Measurements from ENCODE around the gene FOXA3. TPM values are rescaled to one million over a fixed set of nuclear protein-coding genes. Genes with fewer than 3 reads are reported as not detected.

Gene FOXA3
- polyA plus RNA-seq, 3 donors from 2014 or later: not detected

DNA sequence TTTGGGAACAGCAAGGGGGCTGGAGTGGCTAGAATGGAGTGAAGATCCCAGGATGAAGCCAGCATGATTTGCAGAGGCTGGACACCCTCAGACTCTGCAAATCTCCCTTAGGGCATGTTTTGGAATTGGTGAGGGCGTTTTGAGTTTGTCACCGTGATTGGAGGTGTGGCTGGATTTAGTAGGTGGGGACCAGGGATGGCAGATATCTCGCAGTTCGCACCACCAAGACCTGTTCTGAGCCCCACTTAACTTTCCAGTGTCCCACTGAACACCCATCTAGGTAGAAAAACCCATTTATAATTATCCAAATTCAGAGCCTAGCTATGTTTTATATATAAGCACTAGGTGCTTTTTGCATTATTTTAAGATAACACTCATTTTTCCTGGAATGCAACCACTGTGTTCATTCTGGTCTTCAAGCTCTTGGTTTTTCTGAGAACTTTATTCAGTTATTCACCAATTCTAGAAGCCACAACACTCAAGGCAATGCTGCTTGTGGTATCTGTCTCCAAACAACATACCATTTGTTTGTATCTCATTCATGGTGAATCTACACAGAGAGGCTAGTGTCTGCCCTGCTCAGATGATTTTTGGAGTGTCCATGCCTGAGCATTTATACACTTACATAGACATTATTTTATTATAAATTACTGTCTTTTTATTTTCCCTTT, 53.4 kb downstream of the FOXA3 start:
- H3K36me3 Mint-ChIP-seq: no peaks in the 10 kb centered on the region
- peaks cover 10 to 22% (median 21%) of the 10 kb centered on the region in 3 donors for H3K27me3 Mint-ChIP-seq (ENCODE audit: low read depth in 3 of 3)
- H3K9me3 Mint-ChIP-seq: no peaks in the 10 kb centered on the region
- no peak overlapping the region for H3K4me3 Mint-ChIP-seq
- no peak for DNase-seq
- H3K4me1 Mint-ChIP-seq: no peaks in the 10 kb centered on the region
- H3K27ac Mint-ChIP-seq: no peak overlapping the region

DNA sequence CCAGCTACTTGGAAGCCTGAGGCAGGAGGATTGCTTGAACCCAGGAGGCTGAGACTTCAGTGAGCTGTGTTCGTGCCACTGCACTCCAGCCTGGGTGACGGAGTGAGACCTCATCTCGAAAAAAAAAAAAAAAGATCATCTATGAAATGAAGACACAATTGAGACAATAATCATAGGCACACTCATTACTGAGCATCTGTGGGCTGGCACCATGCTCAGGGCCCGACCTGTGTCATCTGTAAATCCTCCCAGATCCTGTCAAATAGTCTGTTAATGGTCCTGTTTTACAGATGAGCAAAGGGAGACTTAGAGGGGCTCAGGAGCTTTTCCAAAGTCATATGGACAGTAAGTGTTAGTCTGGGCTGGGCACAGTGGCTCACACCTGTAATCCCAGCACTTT, 54.6 kb downstream of the FOXA3 start:
- no peaks in the 10 kb centered on the region for H3K9me3 Mint-ChIP-seq
- H3K4me3 Mint-ChIP-seq: no peak overlapping the region
- no peak overlapping the region for H3K27ac Mint-ChIP-seq
- no peaks in the 10 kb centered on the region for H3K4me1 Mint-ChIP-seq
- no peak for DNase-seq
- H3K36me3 Mint-ChIP-seq: no peaks in the 10 kb centered on the region
- H3K27me3 Mint-ChIP-seq (ENCODE audit: low read depth in 3 of 3): peaks cover 10 to 19% (median 15%) of the 10 kb centered on the region in 3 donors

DNA sequence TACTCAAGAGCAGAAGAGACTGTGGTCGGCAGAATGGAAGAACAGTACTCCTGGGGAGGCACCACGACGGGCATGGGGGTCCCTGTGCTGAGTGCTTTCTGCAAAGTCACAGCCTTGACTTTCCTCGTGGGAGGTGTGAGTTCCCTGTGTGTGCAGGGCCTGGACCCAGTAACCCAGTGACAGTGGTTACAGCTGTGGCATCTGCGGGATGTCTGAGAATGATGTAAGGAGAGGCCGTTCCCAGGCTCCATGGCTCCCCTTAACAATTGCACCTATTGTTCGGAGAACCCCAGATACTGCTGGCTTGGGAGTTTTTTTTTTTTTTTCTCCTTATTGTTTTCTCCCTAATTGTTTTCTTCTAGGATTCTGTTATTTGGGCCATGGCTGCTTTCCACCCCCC, 55.6 kb downstream of the FOXA3 start:
- DNase-seq: no peak
- Mint-ChIP-seq H3K4me1 (no peaks in the 10 kb centered on the region), H3K9me3 (no peaks in the 10 kb centered on the region), H3K27me3 (ENCODE audit: low read depth in 3 of 3) (peaks cover 12 to 18% (median 15%) of the 10 kb centered on the region in 3 donors), H3K27ac (no peak overlapping the region), H3K4me3 (no peak overlapping the region), H3K36me3 (no peaks in the 10 kb centered on the region)

DNA sequence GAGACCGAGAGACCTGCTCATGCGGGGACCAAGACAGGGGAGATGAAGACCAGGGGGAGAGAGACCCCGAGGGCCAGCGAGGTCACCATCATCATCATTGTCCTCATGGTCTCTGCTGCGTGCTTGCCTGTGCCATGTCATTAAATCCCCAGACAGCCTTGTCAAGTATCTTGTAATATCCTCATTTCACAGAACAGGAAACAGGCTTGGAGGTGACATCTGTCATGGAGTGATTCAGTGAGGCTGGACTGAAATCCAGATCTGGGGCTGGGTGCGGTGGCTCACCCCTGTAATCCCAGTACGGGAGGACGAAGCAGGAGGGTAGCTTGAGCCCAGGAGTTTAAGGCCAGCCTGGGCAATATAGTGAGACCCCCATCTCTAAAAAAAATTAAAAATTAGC, 56.3 kb downstream of the FOXA3 start:
- Mint-ChIP-seq H3K4me1 (no peaks in the 10 kb centered on the region), H3K27me3 (ENCODE audit: low read depth in 3 of 3) (peaks cover 12 to 18% (median 13%) of the 10 kb centered on the region in 3 donors), H3K9me3 (no peaks in the 10 kb centered on the region), H3K36me3 (no peaks in the 10 kb centered on the region), H3K4me3 (no peak overlapping the region), H3K27ac (no peak overlapping the region)
- DNase-seq: no peak

DNA sequence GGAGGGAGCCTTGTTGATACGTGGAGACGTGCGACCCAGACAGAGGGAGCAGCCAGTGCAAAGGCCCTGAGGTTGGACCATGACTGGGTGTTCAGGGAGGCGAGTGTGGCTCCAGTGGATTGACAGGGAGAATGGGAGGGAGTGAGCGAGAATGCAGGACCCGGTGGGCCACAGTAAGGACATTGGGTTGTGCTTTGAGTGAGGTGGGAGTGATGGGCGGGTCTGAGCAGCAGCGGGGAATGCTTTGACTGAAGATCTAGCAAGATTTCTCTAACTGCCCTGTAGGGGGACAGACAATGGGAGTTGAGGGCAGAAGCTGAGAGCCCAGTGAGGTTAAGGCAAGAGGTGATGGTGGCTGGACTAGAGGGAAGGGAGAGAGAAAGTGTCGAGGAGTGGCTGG, 58.2 kb downstream of the FOXA3 start:
- peak in 2 of 3 donors; percentile 29 to 37 for DNase-seq
- Mint-ChIP-seq H3K27ac (no peak overlapping the region), H3K9me3 (no peaks in the 10 kb centered on the region), H3K27me3 (ENCODE audit: low read depth in 3 of 3) (peaks cover 10 to 15% (median 13%) of the 10 kb centered on the region in 3 donors), H3K4me3 (no peak overlapping the region), H3K4me1 (peaks cover 2 to 4% of the 10 kb centered on the region in 2 donors), H3K36me3 (no peaks in the 10 kb centered on the region)

Other genes with a start within 250 kb of the FOXA3 start
- 10 to 100 TPM; 11.9 to 24.7 (median 14.2) TPM for gene EML2, start 224.9 kb upstream of the FOXA3 start, polyA plus RNA-seq
- under 1 TPM in 2 of 3 donors, not detected in 1; 0.18 to 0.34 TPM for gene GIPR, start 196.1 kb upstream of the FOXA3 start, polyA plus RNA-seq
- 1,000 to 10,000 TPM in 2 of 3 donors, 100 to 1,000 TPM in 1; 754 to 1,123 (median 1,001) TPM for gene SNRPD2, start 172.4 kb upstream of the FOXA3 start, polyA plus RNA-seq
- gene QPCTL, start 171.7 kb upstream of the FOXA3 start, polyA plus RNA-seq: 1 to 10 TPM in 2 of 3 donors, not detected in 1; 1.8 to 2.9 TPM
- gene FBXO46, start 133.4 kb upstream of the FOXA3 start, polyA plus RNA-seq: 10 to 100 TPM in 1 of 3 donors, 1 to 10 TPM in 2; 5.9 to 15.6 (median 7.5) TPM
- gene MEIOSIN, start 130.9 kb upstream of the FOXA3 start, polyA plus RNA-seq: not detected
- gene SIX5, start 95.1 kb upstream of the FOXA3 start, polyA plus RNA-seq: under 1 TPM in 2 of 3 donors, not detected in 1; 0.10 to 0.35 TPM
- 1 to 10 TPM in 2 of 3 donors, under 1 TPM in 1; 0.34 to 2.7 (median 1.2) TPM for gene DMPK, start 81.8 kb upstream of the FOXA3 start, polyA plus RNA-seq
- 10 to 100 TPM; 20.2 to 43.9 (median 20.7) TPM for gene DMWD, start 71.5 kb upstream of the FOXA3 start, polyA plus RNA-seq
- not detected for gene RSPH6A, start 49.0 kb upstream of the FOXA3 start, polyA plus RNA-seq
- gene SYMPK, start 1.2 kb upstream of the FOXA3 start, polyA plus RNA-seq: 10 to 100 TPM in 1 of 3 donors, 1 to 10 TPM in 2; 2.1 to 14.6 (median 5.6) TPM
- 1 to 10 TPM; 3.4 to 9.4 (median 7.0) TPM for gene IRF2BP1, start 21.8 kb downstream of the FOXA3 start, polyA plus RNA-seq
- gene MYPOP, start 38.3 kb downstream of the FOXA3 start, polyA plus RNA-seq: under 1 TPM; 0.12 to 0.45 (median 0.13) TPM
- gene NANOS2, start 50.5 kb downstream of the FOXA3 start, polyA plus RNA-seq: not detected
- gene NOVA2, start 109.5 kb downstream of the FOXA3 start, polyA plus RNA-seq: not detected
- gene CCDC61, start 131.1 kb downstream of the FOXA3 start, polyA plus RNA-seq: 1 to 10 TPM; 5.7 to 9.8 (median 6.1) TPM
- gene PGLYRP1, start 158.7 kb downstream of the FOXA3 start, polyA plus RNA-seq: not detected
- not detected for gene IGFL4, start 176.7 kb downstream of the FOXA3 start, polyA plus RNA-seq

Measured in immature natural killer cell (primary cell).